DND-41 (cell line): Measurements from ENCODE around the gene CARD11.

Experiments used
- ATAC-seq: fragments of 200-7000 bp; cut with Tn5 transposase; 3 replicates; pipeline ENCODE4 v1.9.1; 2021; ENCODE audit warnings: low read depth; ENCODE audit not compliant: insufficient read depth
- DNase-seq: peaks from one replicate; pipeline ENCODE4 v3.0.0-alpha.2; 2020
- H2AFZ ChIP-seq: 2 replicates; pipeline ENCODE4 v1.6.0; 2012; ENCODE audit warnings: low read depth, low read length
- H3K27ac ChIP-seq: 2 replicates; pipeline ENCODE4 v1.5.1; 2012; ENCODE audit warnings: low read length, inconsistent platforms
- H3K27me3 ChIP-seq: fragments of 200-600 bp; sonication (generic); 2 replicates; pipeline ENCODE4 v1.6.0; 2012; ENCODE audit warnings: low read length, mild to moderate bottlenecking, inconsistent platforms; ENCODE audit not compliant: insufficient read depth, poor library complexity
- H3K36me3 ChIP-seq: 2 replicates; pipeline ENCODE4 v1.5.1; 2012; ENCODE audit warnings: low read length, inconsistent platforms; ENCODE audit not compliant: insufficient read depth
- H3K4me1 ChIP-seq: 2 replicates; pipeline ENCODE4 v1.5.1; 2012; ENCODE audit warnings: mild to moderate bottlenecking, low read length; ENCODE audit not compliant: insufficient read depth
- H3K4me2 ChIP-seq: 2 replicates; pipeline ENCODE4 v1.6.0; 2012; ENCODE audit warnings: mild to moderate bottlenecking, moderate library complexity, low read length, inconsistent platforms; ENCODE audit not compliant: insufficient read depth
- H3K4me3 ChIP-seq, 2 experiments: fragments of 200-600 bp in 1 of 2; shearing (Covaris generic) in 1 of 2; 2 replicates each; pipeline ENCODE4 v1.5.1; 2012 to 2016; ENCODE audit warnings: inconsistent platforms in 2 of 2, low read length in 2 of 2, mild to moderate bottlenecking in 2 of 2, low read depth in 1 of 2, moderate library complexity in 1 of 2
- H3K79me2 ChIP-seq: 2 replicates; pipeline ENCODE4 v1.6.0; 2012; ENCODE audit warnings: low read length, inconsistent platforms; ENCODE audit not compliant: insufficient read depth
- H3K9ac ChIP-seq: 2 replicates; pipeline ENCODE4 v1.6.0; 2012; ENCODE audit warnings: low read depth, mild to moderate bottlenecking, inconsistent platforms, low read length, moderate library complexity
- H3K9me3 ChIP-seq: 2 replicates; pipeline ENCODE4 v1.5.1; 2012; ENCODE audit warnings: low read length, moderate library complexity, mild to moderate bottlenecking, inconsistent platforms; ENCODE audit not compliant: insufficient read depth, severe bottlenecking
- H4K20me1 ChIP-seq: 2 replicates; pipeline ENCODE4 v1.6.0; 2012; ENCODE audit warnings: low read length; ENCODE audit not compliant: insufficient read depth
- EZH2 ChIP-seq: IDR thresholded peaks from 3 replicates; pipeline ENCODE4 v1.6.1; 2012; ENCODE audit warnings: borderline replicate concordance, low read depth, mild to moderate bottlenecking, moderate library complexity, low read length, inconsistent platforms; ENCODE audit not compliant: severe bottlenecking
- TF ChIP-seq, protein P1 (sequence below): IDR thresholded peaks from 2 replicates; pipeline ENCODE4 v1.5.1; 2012; ENCODE audit warnings: borderline replicate concordance, low read length, moderate library complexity, mild to moderate bottlenecking; ENCODE audit not compliant: poor library complexity, severe bottlenecking; ENCODE audit errors: extremely low read depth

CARD11 gene

DNA sequence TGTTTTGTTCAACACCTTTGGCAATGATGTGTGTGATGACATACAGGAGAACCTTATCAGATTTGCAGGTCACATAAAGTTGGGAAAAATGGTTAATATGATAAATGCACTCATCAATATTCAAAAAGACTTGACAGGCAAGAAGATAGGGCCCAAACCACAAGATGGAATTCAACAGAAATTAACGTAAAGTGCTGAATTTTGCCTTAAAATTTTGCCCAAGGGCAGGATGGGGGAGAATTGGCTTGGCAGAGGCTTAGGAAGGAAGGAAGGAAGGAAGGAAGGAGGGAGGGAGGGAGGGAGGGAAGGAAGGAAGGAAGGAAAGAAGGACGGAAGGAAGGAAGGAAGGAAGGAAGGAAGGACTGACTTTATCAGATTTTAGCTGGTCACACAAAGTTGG is 35.3 kb downstream of the CARD11 start:
- TF ChIP-seq, protein P1, sequence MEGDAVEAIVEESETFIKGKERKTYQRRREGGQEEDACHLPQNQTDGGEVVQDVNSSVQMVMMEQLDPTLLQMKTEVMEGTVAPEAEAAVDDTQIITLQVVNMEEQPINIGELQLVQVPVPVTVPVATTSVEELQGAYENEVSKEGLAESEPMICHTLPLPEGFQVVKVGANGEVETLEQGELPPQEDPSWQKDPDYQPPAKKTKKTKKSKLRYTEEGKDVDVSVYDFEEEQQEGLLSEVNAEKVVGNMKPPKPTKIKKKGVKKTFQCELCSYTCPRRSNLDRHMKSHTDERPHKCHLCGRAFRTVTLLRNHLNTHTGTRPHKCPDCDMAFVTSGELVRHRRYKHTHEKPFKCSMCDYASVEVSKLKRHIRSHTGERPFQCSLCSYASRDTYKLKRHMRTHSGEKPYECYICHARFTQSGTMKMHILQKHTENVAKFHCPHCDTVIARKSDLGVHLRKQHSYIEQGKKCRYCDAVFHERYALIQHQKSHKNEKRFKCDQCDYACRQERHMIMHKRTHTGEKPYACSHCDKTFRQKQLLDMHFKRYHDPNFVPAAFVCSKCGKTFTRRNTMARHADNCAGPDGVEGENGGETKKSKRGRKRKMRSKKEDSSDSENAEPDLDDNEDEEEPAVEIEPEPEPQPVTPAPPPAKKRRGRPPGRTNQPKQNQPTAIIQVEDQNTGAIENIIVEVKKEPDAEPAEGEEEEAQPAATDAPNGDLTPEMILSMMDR: no peak
- no peak for TF ChIP-seq EZH2
- no peak overlapping the region for H3K27ac ChIP-seq
- ATAC-seq: no peak

DNA sequence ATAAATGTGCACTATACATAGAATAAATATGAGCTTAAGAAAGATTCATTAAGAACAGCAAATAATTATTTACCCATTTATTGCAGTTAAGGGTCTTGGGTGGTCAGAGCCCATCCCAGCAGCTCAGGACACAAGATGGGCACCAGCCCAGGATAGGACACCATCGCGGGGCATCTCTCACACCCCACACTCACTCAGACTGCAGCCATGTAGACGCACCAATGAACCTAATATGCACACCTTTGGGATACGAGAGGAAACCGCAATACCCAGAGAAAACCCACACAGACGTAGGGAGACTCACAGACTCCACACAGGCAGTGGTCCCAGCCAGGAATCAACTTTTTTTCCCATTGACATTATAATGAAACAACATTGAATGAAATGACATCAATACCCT is 36.0 kb downstream of the CARD11 start:
- Histone ChIP-seq H3K36me3 (no peaks in the 10 kb centered on the region), H3K27ac (no peak overlapping the region), H2AFZ (no peak overlapping the region), H3K9me3 (no peaks in the 10 kb centered on the region), H3K4me2 (no peak overlapping the region), H3K9ac (no peak overlapping the region), H3K4me1 (no peaks in the 10 kb centered on the region), H4K20me1 (no peaks in the 10 kb centered on the region; the same call in 1 of the 2 replicates), H3K4me3 (no peak overlapping the region), H3K79me2 (no peaks in the 10 kb centered on the region), H3K27me3 (peaks cover 3% of the 10 kb centered on the region)
- TF ChIP-seq, protein P1: no peak
- no peak for TF ChIP-seq EZH2
- no peak for DNase-seq
- no peak for ATAC-seq

More for the DNA sequence above, 35.3 kb downstream of the CARD11 start:
- Histone ChIP-seq H3K9me3 (no peaks in the 10 kb centered on the region), H4K20me1 (no peaks in the 10 kb centered on the region), H3K36me3 (no peaks in the 10 kb centered on the region), H3K4me3 (no peak overlapping the region), H3K9ac (no peak overlapping the region), H3K4me1 (no peaks in the 10 kb centered on the region), H3K79me2 (no peaks in the 10 kb centered on the region), H3K27me3 (peaks cover 3% of the 10 kb centered on the region), H2AFZ (no peak overlapping the region), H3K4me2 (no peak overlapping the region)
- no peak for DNase-seq

DNA sequence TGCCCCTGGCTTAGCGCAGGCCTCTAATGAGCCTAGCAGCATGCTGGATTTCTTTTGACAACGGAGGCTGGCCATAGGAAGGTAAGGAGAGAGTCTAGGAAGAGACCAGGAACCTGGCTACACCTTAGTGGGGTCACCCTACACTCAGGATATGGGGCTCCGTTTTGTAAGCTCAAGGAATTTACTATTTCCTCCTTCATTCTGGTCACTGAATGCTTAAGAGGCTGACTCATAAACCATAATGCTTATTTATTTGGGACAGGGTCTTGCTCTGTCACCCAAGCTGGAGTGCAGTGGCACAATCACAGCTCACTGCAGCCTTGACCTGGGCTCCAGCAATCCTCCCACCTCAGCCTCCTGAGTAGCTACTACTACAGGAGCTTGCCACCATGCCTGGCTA is 38.4 kb downstream of the CARD11 start:
- Histone ChIP-seq H3K27ac (no peak overlapping the region), H2AFZ (no peak overlapping the region), H3K9ac (no peak overlapping the region), H4K20me1 (no peaks in the 10 kb centered on the region; the same call in 1 of the 2 replicates), H3K4me2 (no peak overlapping the region), H3K4me1 (no peaks in the 10 kb centered on the region), H3K4me3 (no peak overlapping the region), H3K36me3 (no peaks in the 10 kb centered on the region), H3K79me2 (no peaks in the 10 kb centered on the region), H3K27me3 (peaks cover 3% of the 10 kb centered on the region), H3K9me3 (no peaks in the 10 kb centered on the region)
- ATAC-seq (no peak), DNase-seq (no peak)
- no peak for TF ChIP-seq EZH2
- TF ChIP-seq, protein P1: no peak

DNA sequence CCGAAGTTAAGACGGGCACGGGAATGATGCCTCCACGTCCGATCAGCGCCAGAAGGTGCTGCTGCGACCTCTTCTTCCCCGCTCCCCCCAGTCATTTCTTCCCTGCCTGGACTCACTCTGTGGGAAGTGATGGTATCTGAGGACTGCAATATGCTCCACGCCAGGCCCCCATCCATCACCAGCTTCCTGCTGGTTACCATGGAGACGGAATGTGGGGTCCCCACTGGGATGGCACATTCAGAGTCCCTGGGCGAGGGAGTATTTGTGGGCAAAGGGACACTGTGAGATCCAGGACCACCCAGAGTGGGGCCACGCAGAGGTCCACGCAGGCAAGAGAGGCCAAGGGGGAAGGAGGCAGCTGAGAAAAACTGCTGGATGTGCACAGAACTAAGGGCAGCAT is 39.7 kb downstream of the CARD11 start:
- Histone ChIP-seq H3K79me2 (no peaks in the 10 kb centered on the region), H3K9me3 (no peaks in the 10 kb centered on the region), H2AFZ (no peak overlapping the region), H3K36me3 (no peaks in the 10 kb centered on the region), H3K4me3 (no peak overlapping the region), H3K4me2 (no peak overlapping the region), H4K20me1 (no peaks in the 10 kb centered on the region; the same call in 1 of the 2 replicates), H3K27ac (no peak overlapping the region), H3K4me1 (no peaks in the 10 kb centered on the region), H3K27me3 (peaks cover 3% of the 10 kb centered on the region), H3K9ac (no peak overlapping the region)
- ATAC-seq (no peak), DNase-seq (no peak)
- TF ChIP-seq EZH2: no peak
- TF ChIP-seq, protein P1: no peak
